Activated naive CD8-positive, alpha-beta T cell (primary cell): ENCODE data around the gene PREX1.
A peak's percentile ranks its signal among the peaks of the same experiment; 100 is the strongest.

ENCODE experiments used
- H3K27ac Mint-ChIP-seq: one replicate; pipeline ENCODE4 v1.8.0; 2021; ENCODE audit warnings: mixed read lengths
- H3K27me3 Mint-ChIP-seq: one replicate; pipeline ENCODE4 v1.8.0; 2021; ENCODE audit warnings: mixed read lengths
- H3K36me3 Mint-ChIP-seq: one replicate; pipeline ENCODE4 v1.8.0; 2021; ENCODE audit warnings: mixed read lengths
- H3K4me1 Mint-ChIP-seq: one replicate; pipeline ENCODE4 v1.8.0; 2021; ENCODE audit warnings: low read depth, mixed read lengths
- H3K4me3 Mint-ChIP-seq: one replicate; pipeline ENCODE4 v1.8.0; 2021; ENCODE audit warnings: mild to moderate bottlenecking, mixed read lengths
- H3K9me3 Mint-ChIP-seq: one replicate; pipeline ENCODE4 v1.8.0; 2021; ENCODE audit warnings: low read depth, mixed read lengths

The PREX1 gene

DNA sequence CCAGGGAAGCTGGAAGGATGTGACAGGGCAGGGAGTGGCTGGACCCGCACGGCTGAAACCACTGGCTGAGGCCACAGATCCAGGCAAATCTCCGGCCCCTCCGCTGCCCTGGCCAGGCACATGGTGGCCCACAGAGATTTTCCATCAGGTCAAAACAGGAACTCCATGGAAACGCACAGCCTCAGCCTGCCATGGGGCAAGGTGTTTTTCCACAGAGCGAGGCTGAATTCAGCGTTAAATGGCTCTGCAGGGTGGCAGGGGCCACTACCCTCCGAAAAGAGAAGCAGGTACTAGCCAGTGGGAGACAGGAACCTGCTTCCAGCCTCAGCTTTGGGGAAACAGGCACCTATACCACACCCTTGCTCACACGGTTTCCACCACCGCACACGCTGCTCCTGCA lies 53.1 kb downstream of the PREX1 start:
- H3K27me3 Mint-ChIP-seq, result no peaks in the 10 kb centered on the region
- H3K27ac Mint-ChIP-seq, result peak overlapping the region; percentile 46
- no peaks in the 10 kb centered on the region for H3K9me3 Mint-ChIP-seq
- peaks cover 10% of the 10 kb centered on the region for H3K36me3 Mint-ChIP-seq
- H3K4me3 Mint-ChIP-seq, result no peak overlapping the region
- H3K4me1 Mint-ChIP-seq, result peaks cover 82% of the 10 kb centered on the region

DNA sequence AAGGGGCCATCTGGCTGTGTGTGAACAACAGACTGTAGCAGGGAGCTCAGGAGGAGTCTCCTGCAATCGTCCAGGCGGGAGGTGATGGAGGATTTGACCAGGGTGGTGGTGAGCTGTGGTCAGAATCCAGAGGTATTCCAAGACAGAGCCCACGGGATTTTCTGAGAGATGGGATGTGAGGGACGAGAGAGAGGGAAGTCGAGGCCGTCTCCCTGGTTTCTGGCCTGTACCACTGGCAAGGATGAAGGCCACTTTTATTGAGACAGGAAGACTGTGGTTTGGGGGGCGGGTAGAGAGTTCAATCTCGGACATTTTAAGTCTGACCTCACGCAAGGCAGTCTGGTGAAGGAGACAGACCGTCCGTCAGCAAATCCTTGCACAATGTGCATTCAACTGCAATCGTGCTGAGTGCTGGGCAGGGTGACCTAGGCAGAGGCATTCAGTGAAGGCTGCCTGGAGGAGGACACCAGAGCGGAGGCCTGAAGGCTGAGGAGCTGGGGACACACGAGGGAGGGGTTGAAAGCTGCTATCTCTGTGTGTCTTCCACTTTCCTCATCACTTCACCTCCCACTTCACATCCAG lies 53.9 kb downstream of the PREX1 start:
- Mint-ChIP-seq H3K27me3 (no peaks in the 10 kb centered on the region), H3K36me3 (peaks cover 8% of the 10 kb centered on the region), H3K4me3 (peak overlapping the region; percentile 6), H3K9me3 (no peaks in the 10 kb centered on the region), H3K27ac (peak overlapping the region; percentile 84), H3K4me1 (peaks cover 81% of the 10 kb centered on the region)

DNA sequence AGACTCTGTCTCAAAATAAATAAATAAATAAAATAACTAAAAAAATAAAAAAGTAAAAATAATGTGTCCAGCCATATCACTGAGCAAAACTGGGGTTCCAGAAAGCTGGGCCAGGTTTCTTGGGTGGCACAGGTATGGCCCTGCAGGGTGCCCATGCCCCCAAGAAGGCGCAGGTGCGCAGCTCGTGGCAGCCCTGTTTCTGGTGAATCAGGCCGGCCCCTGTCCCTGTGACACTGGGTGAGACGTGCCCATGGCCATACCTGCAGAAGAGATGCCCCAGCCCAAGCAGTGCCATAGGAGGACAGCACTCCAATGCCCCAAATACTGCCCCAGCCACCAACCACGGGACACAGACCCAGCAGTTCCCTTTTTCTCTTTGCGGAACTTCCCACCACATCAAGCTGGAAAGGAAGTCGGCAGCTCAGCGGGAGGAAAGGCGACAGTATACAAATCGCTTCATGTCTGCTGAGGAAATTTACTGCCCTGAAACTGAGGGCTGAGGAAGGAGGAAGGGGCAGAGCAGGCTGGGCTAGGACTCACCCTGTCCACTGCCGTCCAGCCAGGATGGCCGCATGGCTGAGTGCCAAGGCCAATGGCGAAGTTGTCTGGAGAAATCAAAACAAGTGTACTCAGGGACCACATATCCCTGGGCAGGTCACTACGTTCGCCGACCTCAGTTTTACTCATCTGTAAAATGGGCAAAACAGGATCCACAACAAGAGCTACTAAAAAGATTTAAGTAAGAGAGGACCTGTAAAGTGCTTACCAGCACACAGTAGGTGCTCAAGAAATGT lies 55.4 kb downstream of the PREX1 start:
- peak overlapping the region; percentile 84 for H3K27ac Mint-ChIP-seq
- peaks cover 85% of the 10 kb centered on the region for H3K4me1 Mint-ChIP-seq
- H3K9me3 Mint-ChIP-seq, result no peaks in the 10 kb centered on the region
- H3K27me3 Mint-ChIP-seq, result no peaks in the 10 kb centered on the region
- H3K4me3 Mint-ChIP-seq, result no peak overlapping the region
- H3K36me3 Mint-ChIP-seq, result peaks cover 5% of the 10 kb centered on the region

DNA sequence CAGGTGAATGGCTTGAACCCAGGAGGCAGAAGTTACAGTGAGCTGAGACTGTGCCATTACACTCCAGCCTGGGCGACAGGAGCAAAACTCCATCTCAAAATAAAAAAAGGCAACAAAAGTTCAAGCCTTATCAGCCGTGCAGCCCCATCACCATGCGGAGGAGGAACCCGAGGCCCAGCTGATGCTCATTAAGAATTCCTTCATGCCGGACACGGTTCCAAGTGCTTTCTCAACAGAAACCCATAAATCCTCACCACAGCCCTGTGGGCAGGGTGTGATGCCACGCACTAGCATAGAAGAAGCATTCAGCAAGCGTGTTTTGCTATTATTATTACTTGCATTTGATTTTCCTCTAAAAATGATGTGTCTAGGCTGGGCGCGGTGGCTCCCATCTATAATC lies 56.3 kb downstream of the PREX1 start:
- peaks cover 85% of the 10 kb centered on the region for H3K4me1 Mint-ChIP-seq
- H3K9me3 Mint-ChIP-seq, result no peaks in the 10 kb centered on the region
- peak overlapping the region; percentile 68 for H3K27ac Mint-ChIP-seq
- no peak overlapping the region for H3K4me3 Mint-ChIP-seq
- H3K36me3 Mint-ChIP-seq, result peaks cover 5% of the 10 kb centered on the region
- no peaks in the 10 kb centered on the region for H3K27me3 Mint-ChIP-seq

DNA sequence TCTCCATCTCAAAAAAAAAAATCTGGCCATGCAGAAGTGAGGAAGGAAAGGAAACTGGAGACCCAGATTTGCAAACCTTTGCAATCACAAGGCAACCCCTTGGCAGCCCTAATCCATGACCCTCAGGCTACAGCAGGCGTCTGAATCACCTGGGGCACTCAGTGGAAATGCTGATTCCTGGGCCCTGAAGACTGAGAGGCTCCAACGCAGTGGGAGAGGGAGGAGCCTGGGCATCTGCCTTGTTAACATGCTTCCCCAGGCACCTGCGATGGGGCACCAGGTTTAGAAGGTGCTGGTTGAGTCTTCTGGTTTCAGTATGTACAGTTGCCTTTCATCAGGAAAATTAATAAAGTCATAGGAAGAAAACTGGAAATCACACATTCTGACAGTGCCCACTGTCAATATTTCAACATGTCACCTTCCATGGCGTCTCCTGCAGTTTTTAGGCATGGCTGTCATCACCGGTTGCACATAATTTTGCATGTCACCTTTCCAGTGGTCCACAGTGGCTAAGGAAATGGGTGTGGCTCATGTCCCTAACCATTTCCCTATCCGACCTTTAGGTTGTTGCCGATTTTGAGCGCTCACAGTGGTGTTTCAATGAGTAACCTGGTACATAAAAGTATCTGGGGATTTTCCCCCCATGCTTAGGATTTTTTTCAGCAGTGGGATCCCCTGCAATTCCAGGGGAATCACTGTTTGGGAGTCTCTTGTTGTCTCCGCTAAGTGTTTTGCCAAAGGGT lies 56.9 kb downstream of the PREX1 start:
- Mint-ChIP-seq H3K4me1 (peaks cover 89% of the 10 kb centered on the region), H3K36me3 (peaks cover 7% of the 10 kb centered on the region), H3K4me3 (no peak overlapping the region), H3K9me3 (no peaks in the 10 kb centered on the region), H3K27me3 (no peaks in the 10 kb centered on the region), H3K27ac (peak overlapping the region; percentile 68)

DNA sequence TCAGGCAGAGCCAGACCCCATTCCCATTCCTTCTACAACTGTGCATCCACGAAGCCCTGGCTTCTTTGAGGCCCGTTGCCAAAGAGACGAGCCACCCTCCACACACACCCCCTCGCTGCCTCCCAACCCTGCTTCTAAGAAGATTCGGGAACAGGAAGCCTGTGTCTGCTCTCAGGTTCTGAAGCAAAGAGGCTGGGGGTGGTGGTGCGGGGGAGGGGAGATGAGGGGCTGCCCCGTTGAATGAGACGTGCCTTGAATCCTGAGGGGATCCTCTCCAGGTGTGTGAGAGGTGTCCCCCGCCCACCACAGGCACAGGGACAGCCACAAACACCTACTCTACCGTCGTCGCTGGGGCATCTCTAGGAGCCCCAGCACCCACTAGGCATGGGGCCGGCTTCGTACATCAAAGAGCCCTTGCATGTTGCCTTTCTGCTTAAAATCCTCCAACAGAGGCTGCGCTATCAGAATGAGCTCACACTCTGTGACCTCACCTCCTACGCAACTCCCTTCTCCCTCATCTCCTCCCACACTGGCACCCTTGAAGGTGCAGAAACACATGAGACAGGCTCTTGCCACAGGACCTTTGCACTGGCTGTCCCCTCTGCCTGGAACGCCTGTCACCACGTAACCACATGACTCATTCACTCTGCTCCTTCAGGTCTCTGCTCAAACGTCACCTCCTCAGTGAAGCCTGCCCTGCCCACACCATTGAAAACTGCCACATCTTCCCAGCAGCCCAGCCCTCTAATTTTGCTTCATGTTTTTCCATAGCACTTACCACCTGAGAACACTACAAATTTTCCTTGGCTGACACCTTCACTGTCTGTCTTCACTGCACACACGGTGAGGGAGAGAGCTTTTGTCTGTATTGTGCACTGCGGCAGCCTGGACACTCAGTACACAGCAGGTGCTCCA lies 58.5 kb downstream of the PREX1 start:
- Mint-ChIP-seq H3K27ac (peak overlapping the region; percentile 91), H3K9me3 (no peaks in the 10 kb centered on the region), H3K4me3 (peak overlapping the region; percentile 55), H3K27me3 (no peaks in the 10 kb centered on the region), H3K4me1 (peaks cover 86% of the 10 kb centered on the region), H3K36me3 (peaks cover 5% of the 10 kb centered on the region)

DNA sequence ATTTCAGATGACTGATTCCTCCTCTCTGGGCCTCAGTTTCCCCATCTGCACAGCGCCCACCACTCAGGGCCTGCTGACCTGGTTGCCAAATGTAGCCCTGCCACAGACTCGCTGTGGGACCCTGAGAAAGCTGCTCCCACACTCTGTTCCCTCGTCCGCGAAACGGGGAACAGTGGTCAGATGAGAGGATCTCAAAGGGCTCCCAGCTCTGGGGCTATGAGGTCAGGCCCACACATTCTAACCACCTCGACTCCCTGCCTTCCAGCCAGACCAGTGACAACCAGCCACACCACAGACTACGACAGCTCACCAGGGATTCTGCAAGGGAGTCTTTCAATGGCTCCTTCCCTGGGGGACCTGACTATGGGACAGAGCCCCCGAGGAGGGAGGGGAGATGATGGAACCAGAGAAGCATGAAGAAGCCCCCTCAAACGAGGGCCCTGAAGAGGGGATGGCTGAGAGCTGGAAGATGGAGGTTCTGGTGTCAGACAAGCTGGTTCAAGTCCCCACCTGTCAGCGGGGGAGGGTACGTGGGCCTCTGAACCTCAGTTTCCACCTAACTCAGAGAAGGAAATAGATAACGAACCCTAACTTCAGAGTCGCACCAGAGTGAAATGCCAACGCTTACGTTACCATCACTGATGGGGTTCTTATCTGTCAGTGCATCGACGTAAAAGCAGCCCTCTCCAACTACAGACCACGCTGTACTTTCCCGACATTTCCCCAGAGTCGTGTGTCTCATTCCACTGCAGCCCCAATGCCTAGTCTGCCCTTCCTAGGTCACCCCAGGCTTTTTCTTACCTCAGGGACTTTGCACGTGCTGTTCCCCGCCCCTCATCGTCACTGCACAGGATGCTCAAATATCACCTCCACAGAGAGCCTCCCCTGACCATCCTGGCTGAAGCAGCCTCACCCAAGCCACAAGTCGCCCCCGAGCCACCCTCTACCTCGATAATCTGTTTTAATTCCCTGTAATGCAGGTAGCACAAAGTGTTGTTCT lies 60.5 kb downstream of the PREX1 start:
- H3K27ac Mint-ChIP-seq, result peak overlapping the region; percentile 91
- H3K9me3 Mint-ChIP-seq, result no peaks in the 10 kb centered on the region
- H3K36me3 Mint-ChIP-seq, result peaks cover 5% of the 10 kb centered on the region
- peaks cover 83% of the 10 kb centered on the region for H3K4me1 Mint-ChIP-seq
- H3K4me3 Mint-ChIP-seq, result peak overlapping the region; percentile 12
- H3K27me3 Mint-ChIP-seq, result no peaks in the 10 kb centered on the region

DNA sequence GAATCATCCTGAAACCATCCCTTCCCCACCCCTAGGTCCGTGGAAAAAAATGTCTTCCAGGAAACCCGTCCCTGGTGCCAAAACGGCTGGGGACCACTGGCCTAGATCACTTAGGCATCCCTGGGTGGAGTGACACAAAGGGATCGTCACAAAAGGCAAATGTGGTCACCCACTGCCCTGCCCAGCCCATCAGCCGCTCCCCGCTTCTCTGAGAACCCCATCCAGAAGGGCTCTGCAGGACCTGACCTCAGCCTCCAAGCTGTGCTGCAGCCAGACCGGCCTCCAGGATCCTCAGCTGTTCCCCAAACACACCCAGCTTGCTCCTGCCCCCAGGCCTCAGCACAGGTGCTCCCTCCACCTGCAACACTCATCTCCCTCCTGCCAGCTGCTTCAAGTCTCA lies 61.6 kb downstream of the PREX1 start:
- peaks cover 5% of the 10 kb centered on the region for H3K36me3 Mint-ChIP-seq
- H3K27ac Mint-ChIP-seq, result peak overlapping the region; percentile 91
- H3K27me3 Mint-ChIP-seq, result no peaks in the 10 kb centered on the region
- H3K4me3 Mint-ChIP-seq, result no peak overlapping the region
- peaks cover 86% of the 10 kb centered on the region for H3K4me1 Mint-ChIP-seq
- H3K9me3 Mint-ChIP-seq, result no peaks in the 10 kb centered on the region

DNA sequence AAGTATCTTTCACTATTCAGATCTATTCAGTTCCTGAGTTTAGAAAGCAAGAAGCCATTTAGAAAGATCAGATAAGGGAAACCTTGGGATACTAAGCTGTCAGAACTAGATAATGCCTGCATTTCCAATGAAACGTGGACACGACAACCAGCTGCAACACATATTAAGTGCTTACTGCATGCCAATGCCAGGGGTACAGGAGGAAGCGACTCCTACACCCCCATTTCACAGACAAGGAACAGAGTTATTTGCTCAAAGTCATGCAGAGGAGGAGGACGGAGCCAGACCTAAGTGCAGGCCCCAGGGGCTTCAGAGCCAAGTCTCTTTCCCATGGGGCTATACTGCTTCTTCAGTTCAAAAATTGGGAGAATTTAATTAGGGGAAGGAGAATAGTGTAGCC lies 62.4 kb downstream of the PREX1 start:
- Mint-ChIP-seq H3K27me3 (no peaks in the 10 kb centered on the region), H3K4me1 (peaks cover 88% of the 10 kb centered on the region), H3K27ac (peak overlapping the region; percentile 25), H3K9me3 (no peaks in the 10 kb centered on the region), H3K4me3 (no peak overlapping the region), H3K36me3 (peaks cover 7% of the 10 kb centered on the region)

DNA sequence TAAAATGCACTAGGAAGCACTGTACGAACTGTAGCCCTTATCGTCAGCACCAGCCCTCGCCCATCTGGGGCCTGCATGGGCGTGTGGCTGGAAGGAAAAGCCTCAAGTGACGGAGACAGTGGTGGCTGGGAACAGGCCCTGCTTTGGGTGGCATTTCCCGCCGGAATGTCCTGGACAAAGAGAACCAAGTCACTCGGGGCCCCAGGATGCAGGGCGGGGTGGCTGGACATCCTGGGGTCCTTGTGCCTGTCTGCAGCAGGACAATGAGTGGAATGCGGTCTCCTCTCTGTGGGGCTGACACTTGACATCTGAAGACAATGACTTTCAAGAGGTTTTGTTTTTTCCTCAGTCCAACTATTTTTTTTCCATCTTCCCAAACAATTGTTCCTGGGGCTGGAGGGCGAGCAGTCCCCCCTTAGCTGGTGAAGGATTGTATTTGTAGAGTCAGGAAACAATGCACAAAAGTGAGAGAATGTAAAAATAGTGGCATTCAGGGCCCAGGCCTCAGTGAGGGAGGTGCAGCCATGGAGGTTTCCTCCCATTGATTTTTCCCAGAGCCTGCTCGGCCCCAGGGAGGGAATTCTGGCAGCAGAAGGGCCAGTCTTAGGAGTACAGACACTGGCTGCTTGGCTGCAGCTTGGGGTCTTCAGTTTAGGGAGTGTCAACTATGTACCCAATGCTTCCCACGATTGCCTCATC lies 64.4 kb downstream of the PREX1 start:
- Mint-ChIP-seq H3K36me3 (peaks cover 7% of the 10 kb centered on the region), H3K9me3 (no peaks in the 10 kb centered on the region)

DNA sequence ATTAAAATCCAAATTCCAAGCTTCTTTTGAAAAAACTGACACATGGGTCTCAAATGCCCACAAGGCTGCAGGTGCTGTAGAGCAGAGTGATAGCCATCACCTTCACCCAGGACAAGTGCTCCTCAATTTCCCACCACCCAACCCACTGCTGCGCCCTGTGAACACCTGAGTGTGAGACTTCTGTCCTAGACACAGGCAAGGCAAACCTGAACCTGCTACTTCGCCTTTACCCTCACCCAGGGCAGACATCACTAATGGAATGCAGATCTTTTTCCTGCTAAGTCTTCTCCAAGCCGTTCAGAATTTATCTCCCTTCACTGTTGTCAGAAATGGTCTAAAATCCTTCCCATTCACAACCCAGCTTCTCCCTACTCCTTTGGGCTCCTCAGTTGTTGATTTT lies 65.9 kb downstream of the PREX1 start:
- H3K4me1 Mint-ChIP-seq, result peaks cover 89% of the 10 kb centered on the region
- H3K27me3 Mint-ChIP-seq, result no peaks in the 10 kb centered on the region
- peaks cover 8% of the 10 kb centered on the region for H3K36me3 Mint-ChIP-seq
- no peaks in the 10 kb centered on the region for H3K9me3 Mint-ChIP-seq
- peak overlapping the region; percentile 99 for H3K27ac Mint-ChIP-seq
- H3K4me3 Mint-ChIP-seq, result peak overlapping the region; percentile 37

More for the DNA sequence above, 64.4 kb downstream of the PREX1 start:
- peak overlapping the region; percentile 99 for H3K27ac Mint-ChIP-seq
- no peak overlapping the region for H3K4me3 Mint-ChIP-seq
- H3K27me3 Mint-ChIP-seq, result no peaks in the 10 kb centered on the region
- H3K4me1 Mint-ChIP-seq, result peaks cover 89% of the 10 kb centered on the region

DNA sequence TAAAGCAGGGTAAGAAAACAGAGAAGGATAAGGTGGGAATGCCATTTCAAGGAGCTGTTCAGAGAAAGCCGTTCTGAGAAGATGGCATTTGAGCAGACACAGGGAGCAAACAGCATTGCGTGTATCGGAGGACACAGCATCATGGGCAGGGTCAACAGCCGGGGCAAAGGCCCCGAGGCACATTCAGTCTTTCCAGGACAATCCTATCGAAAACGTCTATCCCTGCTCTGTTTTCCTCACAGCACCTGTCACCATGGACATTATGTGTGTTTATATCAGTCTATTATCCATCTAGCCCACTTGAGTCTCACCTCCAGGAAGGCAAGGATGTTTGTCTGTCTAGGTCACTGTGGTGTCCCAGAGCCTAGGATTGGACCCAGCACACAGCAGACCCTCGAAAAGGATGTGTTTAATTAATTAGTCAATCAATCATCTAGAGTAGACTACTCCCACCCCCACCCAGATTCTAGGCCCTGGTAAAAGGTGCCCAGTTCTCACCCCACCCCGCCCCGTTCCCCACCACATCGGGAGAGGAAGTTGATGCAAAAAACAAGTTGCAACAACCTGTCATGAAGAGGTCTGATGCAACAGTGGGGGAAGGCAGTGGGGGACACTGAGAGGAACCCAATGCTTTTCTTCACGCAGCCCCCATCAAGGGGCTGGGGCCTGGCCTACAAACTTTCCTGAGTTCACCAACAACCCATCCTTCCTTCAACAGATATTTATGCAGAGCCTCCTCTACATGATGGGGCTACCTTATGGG lies 66.6 kb downstream of the PREX1 start:
- Mint-ChIP-seq H3K9me3 (no peaks in the 10 kb centered on the region), H3K27ac (peak overlapping the region; percentile 99), H3K4me3 (peak overlapping the region; percentile 85), H3K36me3 (peaks cover 12% of the 10 kb centered on the region), H3K4me1 (peaks cover 89% of the 10 kb centered on the region), H3K27me3 (no peaks in the 10 kb centered on the region)
